ENCODE measurements around the gene EXTL2.
"Not testable (repeated sequence)": the region's sequence is repeated elsewhere in the genome, so short reads cannot be mapped to it uniquely, and the experiment has no call there.

The EXTL2 gene

DNA sequence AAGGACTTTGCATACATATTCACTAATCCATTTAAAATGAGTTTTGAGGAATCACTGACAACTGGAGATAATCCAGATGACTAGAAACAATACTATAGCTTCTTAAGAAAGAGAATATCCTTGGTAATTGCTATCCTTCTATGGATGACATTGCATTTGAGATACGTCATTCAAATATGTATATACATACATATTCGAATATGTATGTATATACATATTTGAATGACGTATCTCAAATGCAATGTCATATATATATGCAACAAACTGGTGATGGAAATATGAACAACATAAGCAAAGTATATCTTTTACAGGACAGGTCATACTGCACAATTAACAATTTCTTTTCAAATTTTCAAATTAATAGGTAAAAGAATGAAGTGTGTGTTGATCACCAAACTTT lies 41.7 kb downstream of the EXTL2 start:
- no peak for FAIRE-seq

DNA sequence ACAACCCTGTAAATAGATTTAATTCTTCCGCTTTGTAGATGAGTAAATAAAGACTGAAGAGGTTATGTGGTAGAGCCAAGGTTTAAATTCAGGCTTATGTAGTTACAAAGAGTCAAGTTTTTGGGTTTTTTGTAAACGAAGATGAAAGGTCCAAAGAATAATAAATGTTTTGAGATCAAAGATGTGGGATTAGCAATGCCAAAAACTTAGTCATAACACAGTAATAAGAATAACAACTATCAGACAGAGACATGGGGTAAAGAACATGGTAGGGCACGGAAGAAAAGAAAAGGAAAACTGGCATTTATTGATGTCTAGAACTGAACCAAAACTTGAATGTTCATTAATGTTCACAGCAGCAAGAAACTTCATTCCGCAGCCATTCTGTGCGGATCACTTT lies 42.9 kb downstream of the EXTL2 start:
- no peak for FAIRE-seq

DNA sequence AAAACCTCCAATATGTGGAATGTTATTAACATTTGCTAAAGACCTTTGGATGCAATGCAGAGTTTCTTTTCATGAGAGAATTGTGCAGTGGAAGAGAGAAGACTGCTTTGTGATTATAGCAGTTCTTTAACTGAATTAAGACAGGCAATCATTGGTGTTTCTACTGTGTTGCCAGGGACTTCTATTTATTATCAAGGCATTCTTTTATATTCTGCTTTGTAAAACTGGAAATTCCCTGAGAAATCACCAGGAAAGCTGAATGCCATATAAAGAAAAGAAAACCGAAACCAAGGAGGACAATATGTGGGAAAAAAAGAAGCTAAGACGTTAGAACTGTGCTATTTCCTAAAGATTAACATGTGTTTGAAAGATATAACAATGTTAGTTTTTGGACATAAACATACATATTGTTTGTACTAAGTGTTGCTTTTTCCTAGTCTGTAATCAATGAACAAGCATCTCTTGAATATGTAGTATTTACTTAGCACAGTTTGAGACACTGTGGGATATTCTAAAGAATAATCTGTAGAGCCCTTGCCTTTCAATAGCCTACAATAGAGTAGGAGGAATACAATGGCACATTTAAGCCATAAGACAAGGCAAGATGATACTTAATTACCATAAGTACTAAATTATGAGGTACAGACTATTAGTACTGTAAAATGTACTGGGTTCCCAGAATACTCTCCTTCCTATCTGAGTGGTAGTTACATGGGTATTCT lies 47.1 kb downstream of the EXTL2 start:
- FAIRE-seq, result peak; percentile 64

DNA sequence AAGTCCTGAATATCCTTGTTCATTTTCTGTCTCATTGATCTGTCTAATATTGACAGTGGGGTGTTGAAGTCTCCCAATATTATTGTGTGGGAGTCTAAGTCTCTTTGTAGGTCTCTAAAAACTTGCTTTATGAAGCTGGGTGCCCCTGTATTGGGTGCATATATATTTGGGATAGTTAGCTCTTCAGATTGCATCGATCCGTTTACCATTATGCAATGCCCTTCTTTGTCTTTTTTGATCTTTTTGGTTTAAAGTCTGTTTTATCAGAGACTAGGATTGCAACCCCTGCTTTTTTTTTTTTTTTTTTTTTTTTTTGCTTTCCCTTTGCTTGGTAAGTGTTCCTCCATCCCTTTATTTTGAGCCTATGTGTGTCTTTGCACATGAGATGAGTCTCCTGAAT lies 51.5 kb downstream of the EXTL2 start:
- not testable (repeated sequence) for FAIRE-seq

DNA sequence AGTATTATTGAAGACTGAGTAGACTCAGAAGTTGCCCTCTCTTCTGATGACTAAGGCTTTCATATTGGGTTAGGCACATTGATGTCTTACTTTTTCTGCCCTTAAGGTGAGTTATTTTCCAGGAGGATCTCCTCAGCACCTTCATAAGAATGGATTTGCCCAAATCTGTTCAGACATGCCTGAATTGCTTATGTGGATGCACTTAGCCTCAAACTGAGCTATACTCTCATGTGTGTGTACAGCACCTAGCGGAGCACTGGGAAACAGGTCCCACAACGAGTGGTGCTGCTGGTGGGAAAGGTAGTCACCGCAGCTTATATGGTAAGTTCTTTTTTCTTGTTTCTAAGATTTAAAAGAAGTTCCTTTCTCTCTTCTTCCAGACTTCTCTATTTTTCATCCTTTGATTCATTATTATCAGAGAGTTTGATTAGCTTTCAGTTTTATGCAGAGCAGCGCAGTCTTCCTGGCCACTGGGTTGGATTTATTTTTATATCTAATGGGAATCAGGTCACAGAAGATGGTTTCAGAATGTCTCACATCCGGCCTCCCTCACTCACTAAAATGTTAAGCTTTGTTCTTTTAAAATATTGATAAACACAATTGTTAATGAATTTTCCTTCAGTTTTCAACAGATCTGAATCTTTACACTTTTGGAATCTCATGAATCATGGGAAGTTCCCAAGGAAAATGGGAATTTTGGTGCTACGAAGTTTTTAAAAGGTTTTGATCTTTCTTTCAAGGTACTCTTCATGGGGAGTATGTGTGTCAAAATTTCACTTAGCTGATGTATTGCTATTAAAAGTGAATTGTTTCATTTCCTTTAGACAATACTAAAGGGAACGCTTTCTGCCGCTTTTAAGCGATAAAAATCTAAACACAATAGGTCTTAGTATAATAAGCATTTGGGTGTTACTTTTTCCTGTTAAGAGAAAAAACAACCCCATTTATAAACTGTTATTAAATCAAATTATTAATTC lies 58.5 kb downstream of the EXTL2 start:
- FAIRE-seq, result no peak

DNA sequence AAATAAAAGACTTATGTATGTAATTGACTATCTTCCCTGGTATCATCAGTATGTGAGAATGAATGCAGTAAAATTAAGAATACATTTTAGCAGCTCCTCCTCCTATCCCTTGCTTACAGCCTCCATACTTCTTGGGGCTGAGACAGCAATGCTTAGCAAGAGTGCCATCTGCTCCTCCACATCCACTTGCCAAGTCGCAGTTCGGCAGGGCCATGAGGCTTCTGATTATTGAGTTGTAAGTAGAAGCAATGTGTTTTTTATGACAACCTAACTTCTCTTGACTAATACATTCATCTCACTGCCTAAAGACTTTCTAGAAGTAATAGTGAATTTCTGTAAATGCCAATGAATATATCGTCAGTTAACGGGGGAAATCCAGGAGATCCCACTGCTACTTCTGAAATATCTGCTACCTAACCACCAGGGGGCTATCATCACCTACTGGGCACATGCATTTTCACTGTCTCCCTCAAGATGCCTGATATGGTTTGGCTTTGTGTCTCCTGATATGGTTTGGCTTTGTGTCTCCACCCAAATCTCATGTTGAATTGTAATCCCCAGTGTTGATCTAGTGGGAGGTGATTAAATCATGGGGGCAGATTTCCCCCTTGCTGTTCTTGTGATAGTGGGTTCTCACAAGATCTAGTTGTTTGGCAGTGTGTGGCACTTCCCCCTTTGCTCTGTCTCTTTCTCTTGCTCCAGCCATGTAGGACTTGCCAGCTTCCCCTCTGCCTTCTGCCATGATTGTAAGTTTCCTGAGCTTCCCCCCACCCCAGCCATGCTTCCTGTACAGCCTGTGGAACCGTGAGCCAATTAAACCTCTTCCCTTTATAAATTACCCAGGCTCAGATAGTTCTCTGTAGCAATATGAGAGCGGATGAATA lies 59.6 kb downstream of the EXTL2 start:
- no peak for FAIRE-seq

DNA sequence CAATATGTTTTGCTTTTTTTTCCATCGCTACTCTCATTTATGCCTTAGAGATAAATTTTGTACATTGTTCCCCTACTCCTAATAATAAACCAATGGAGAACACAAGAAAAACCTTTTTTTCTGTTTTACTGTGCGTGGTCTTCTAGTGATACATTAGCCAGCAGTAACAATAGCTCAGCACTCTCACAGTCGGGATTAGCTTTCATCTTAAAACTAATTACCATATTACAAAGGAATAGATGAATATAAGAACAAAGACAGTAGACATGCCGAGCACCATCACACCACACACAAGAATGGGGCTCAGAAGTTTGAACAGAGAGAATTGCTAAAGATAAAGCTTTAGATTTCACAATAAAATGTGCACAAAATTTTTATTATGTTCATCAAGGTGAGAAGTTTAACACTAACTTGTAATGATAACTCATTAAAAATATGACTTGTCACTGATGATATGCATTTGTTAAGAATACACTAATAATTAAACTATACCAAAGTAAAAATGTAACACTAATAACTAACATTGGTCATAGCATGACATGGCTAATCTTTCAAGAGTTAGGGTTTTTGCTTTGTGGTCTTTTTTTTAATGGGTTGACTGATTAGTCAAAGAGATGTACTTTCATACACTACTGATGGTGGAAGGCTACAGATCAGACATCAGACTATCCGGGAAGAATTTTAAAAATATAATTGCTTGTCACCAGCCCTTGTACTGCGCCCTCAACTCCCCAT lies 61.8 kb downstream of the EXTL2 start:
- no peak for FAIRE-seq

DNA sequence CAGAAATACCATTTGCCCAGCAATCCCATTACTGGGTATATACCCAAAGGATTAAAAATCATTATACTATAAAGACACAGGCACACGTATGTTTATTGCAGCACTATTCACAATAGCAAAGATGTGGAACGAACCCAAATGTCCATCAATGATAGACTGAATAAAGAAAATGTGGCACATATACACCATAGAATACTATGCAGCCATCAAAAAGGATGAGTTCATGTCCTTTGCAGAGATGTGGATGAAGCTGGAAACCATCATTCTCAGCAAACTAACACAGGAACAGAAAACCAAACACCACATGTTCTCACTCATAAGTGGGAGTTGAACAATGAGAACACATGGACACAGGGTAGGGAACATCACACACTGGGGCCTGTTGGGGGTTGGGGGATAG lies 69.0 kb downstream of the EXTL2 start:
- FAIRE-seq, result not testable (repeated sequence)
